HepG2 (cell line): ENCODE measurements around the gene DRC7. TPM values are rescaled to one million over a fixed set of nuclear protein-coding genes. Genes with fewer than 3 reads are reported as not detected.

Source experiments
- ATF7 ChIP-seq, 2 experiments: fragments of 450-650 bp in 1 of 2; sonication (generic) in 1 of 2; formaldehyde crosslinking in 1 of 2; IDR thresholded peaks; 2 replicates each; pipeline versions ENCODE4 v1.4.0 to v1.6.1; 2016 to 2020; ENCODE audit warnings: antibody characterized with exemption in 1 of 2, mild to moderate bottlenecking in 1 of 2, missing genetic modification reagents in 1 of 2
- DNMT3B ChIP-seq: conservative IDR thresholded peaks from 2 replicates; pipeline ENCODE4 v1.6.1; 2016; ENCODE audit warnings: missing biosample characterization, control low read depth
- FOXA1 ChIP-seq, 2 experiments: fragments of 450-650 bp in 1 of 2; sonication (generic) in 1 of 2; formaldehyde crosslinking in 1 of 2; IDR thresholded peaks; 2 replicates each; pipeline versions ENCODE4 v1.4.0 to v1.6.1; 2016 to 2020; ENCODE audit warnings: missing genetic modification reagents in 1 of 2
- KAT7 ChIP-seq: IDR thresholded peaks from 2 replicates; pipeline ENCODE4 v1.6.1; 2018; ENCODE audit warnings: borderline replicate concordance, missing compliant biosample characterization
- MXD1 ChIP-seq: sonication (generic); formaldehyde crosslinking; IDR thresholded peaks from 2 replicates; pipeline ENCODE4 v1.4.0; 2020; ENCODE audit warnings: mild to moderate bottlenecking, missing genetic modification reagents
- NR2F1 ChIP-seq, 2 experiments: fragments of 450-650 bp in 1 of 2; formaldehyde crosslinking in 1 of 2; IDR thresholded peaks; 2 replicates each; pipeline versions ENCODE4 v1.5.0 to v1.6.1; 2016 to 2020; ENCODE audit warnings: mild to moderate bottlenecking in 1 of 2, missing compliant biosample characterization in 1 of 2, missing genetic modification reagents in 1 of 2, moderate library complexity in 1 of 2
- RARG ChIP-seq: sonication (generic); formaldehyde crosslinking; IDR thresholded peaks from 2 replicates; pipeline ENCODE4 v1.4.0; 2020; ENCODE audit warnings: low read depth, mild to moderate bottlenecking, missing genetic modification reagents
- SALL2 ChIP-seq: sonication (generic); formaldehyde crosslinking; IDR thresholded peaks from 2 replicates; pipeline ENCODE4 v1.8.1; 2023; ENCODE audit warnings: mild to moderate bottlenecking, missing genetic modification reagents, inconsistent platforms
- SP1 ChIP-seq, 2 experiments: fragments of 450-650 bp in 1 of 2; sonication (generic) in 1 of 2; formaldehyde crosslinking in 1 of 2; IDR thresholded peaks; 2 replicates each; pipeline versions ENCODE4 v1.4.0 to v1.6.1; 2016 to 2020; ENCODE audit warnings: missing genetic modification reagents in 1 of 2
- TCF12 ChIP-seq, 2 experiments: fragments of 450-650 bp in 1 of 2; sonication (generic) in 1 of 2; formaldehyde crosslinking in 1 of 2; IDR thresholded peaks; 2 replicates each; pipeline versions ENCODE4 v1.6.1 to v1.8.0; 2017 to 2022; ENCODE audit warnings: antibody characterized with exemption in 1 of 2, mild to moderate bottlenecking in 1 of 2, missing genetic modification reagents in 1 of 2, moderate library complexity in 1 of 2
- ZBED4 ChIP-seq: sonication (generic); formaldehyde crosslinking; IDR thresholded peaks from 2 replicates; pipeline ENCODE4 v1.4.0; 2020; ENCODE audit warnings: missing genetic modification reagents, borderline replicate concordance
- ZNF142 ChIP-seq: sonication (generic); formaldehyde crosslinking; IDR thresholded peaks from 2 replicates; pipeline ENCODE4 v1.4.0; 2020; ENCODE audit warnings: missing genetic modification reagents
- ZNF317 ChIP-seq: sonication (generic); formaldehyde crosslinking; IDR thresholded peaks from 2 replicates; pipeline ENCODE4 v1.5.0; 2020; ENCODE audit warnings: mild to moderate bottlenecking, missing genetic modification reagents
- ZNF510 ChIP-seq: sonication (generic); formaldehyde crosslinking; IDR thresholded peaks from 2 replicates; pipeline ENCODE4 v1.4.0; 2020; ENCODE audit warnings: low read depth, mild to moderate bottlenecking, missing genetic modification reagents
- polyA plus RNA-seq, 8 experiments: library from polyadenylated mRNA; depleted of rRNA in 3 of 8; stranded (reverse) in 7 of 8; unstranded in 1 of 8; fragments of >200 nt; fragmentation: Illumina TruSeq in 4 of 8; extraction: Trizol in 4 of 8; gene quantifications; 2 replicates each; pipeline versions ENCODE4 v1.2.1 to v1.2.3, GENCODE V29; 2011 to 2016; ENCODE audit warnings: low read depth in 4 of 8, missing spikeins in 1 of 8, mixed read lengths in 1 of 8; ENCODE audit not compliant: insufficient read depth in 1 of 8
- total RNA-seq, 5 experiments: library from RNA; depleted of rRNA; stranded (reverse); fragments of >200 nt; fragmentation: Illumina TruSeq; extraction: Trizol; gene quantifications; 2 replicates each; pipeline ENCODE4 v1.2.3, GENCODE V29; 2016; ENCODE audit warnings: low read depth in 1 of 5
- TF ChIP-seq, protein P1 (sequence below): sonication (generic); formaldehyde crosslinking; IDR thresholded peaks from 2 replicates; pipeline ENCODE4 v1.5.1; 2020; ENCODE audit warnings: missing genetic modification reagents, mild to moderate bottlenecking, borderline replicate concordance

The DRC7 gene
- total and polyA plus RNA-seq, 2 of the 13 experiments (the other 11 are each of a cell fraction or from before 2014, with no cell fraction given), result 2.7 to 3.4 TPM

- peak; percentile 100 for TF ChIP-seq ATF7 (IDR thresholded peaks at IDR 0.05)
- TF ChIP-seq ATF7 (CRISPR knock-in tag; IDR thresholded peaks at IDR 0.05), result peak; percentile 98
- TF ChIP-seq, protein P1, sequence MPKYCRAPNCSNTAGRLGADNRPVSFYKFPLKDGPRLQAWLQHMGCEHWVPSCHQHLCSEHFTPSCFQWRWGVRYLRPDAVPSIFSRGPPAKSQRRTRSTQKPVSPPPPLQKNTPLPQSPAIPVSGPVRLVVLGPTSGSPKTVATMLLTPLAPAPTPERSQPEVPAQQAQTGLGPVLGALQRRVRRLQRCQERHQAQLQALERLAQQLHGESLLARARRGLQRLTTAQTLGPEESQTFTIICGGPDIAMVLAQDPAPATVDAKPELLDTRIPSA (CRISPR knock-in tag), result no peak
- TF ChIP-seq ZNF317 (CRISPR knock-in tag), result 0 out of 2 replicates have a peak, but pooled peaks have one; percentile 19
- TF ChIP-seq NR2F1 (CRISPR knock-in tag; IDR thresholded peaks at IDR 0.05), result no peak
- no peak for TF ChIP-seq TCF12 (IDR thresholded peaks at IDR 0.05)
- no peak for TF ChIP-seq TCF12 (CRISPR knock-in tag; IDR thresholded peaks at IDR 0.05)
- TF ChIP-seq FOXA1 (IDR thresholded peaks at IDR 0.05), result no peak
- TF ChIP-seq FOXA1 (CRISPR knock-in tag; IDR thresholded peaks at IDR 0.05), result peak; percentile 80
- peak; percentile 72; the same call in 1 of the 2 replicates for TF ChIP-seq MXD1 (CRISPR knock-in tag)
- TF ChIP-seq SALL2 (CRISPR knock-in tag), result no peak
- no peak for TF ChIP-seq RARG (CRISPR knock-in tag)
- peak; percentile 87; the same call in 1 of the 2 replicates for TF ChIP-seq ZNF510 (CRISPR knock-in tag)
- TF ChIP-seq DNMT3B (CRISPR knock-in tag), result no peak
- TF ChIP-seq ZNF142 (CRISPR knock-in tag), result 0 out of 2 replicates have a peak, but pooled peaks have one; percentile 13
- no peak for TF ChIP-seq ZBED4 (CRISPR knock-in tag)
- TF ChIP-seq SP1 (IDR thresholded peaks at IDR 0.05), result no peak
- TF ChIP-seq SP1 (CRISPR knock-in tag; IDR thresholded peaks at IDR 0.05), result no peak
- TF ChIP-seq KAT7 (CRISPR knock-in tag), result 0 out of 2 replicates have a peak, but pooled peaks have one; percentile 10
Measured at GRCh38 chr16:57736419-57737351, 42.1 kb downstream of the DRC7 start (continued).
